Stimulated activated CD4-positive, alpha-beta T cell treated with anti-CD3 and anti-CD28 coated beads, Interleukin-12 subunit alpha, Interleukin-12 subunit beta, amount 100 ng/mL, for 4 hours (primary cell): ENCODE measurements around the gene TPM2.

Source experiments
- DNase-seq: peaks from one replicate; pipeline ENCODE4 v3.0.0-alpha.2; 2020

Gene TPM2

DNA sequence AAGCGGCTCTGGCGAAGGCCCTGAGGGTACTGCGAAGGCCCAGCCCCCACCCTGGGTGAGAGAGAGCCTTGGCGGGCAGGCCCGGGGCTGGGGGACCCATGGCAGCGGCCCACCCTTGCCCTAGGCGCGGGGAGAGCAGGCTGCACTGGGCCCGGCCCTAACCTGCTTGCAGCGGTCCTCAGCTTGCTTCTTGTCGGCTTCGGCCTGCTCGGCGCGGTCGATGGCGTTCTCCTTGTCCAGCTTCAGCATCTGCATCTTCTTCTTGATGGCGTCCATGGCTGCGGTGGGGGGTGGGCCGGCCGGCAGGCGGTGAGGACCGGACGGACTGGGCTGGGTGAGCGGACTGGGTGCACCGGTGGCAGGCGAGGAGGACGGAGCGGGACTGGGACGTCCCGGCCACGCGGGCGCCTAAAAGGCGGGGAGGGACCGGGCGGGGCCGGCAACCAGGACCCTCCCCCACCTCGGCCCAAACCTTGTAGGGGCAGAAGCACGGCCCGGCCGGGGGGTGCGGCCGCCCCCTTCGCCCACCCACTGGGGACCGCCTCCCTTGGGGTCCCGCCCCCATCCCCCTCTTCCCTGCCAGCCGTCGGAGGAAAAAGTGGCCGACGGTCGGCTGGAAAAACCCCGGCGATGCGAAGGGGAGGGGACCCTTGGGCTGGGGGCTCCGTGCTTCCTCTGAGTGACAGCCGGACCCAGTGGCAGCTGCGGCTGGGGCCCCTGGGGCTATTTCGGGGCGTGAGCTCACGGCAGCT, at the start of gene TPM2:
Gene TPM2, minus strand, starts transcription at position 384 of the 752 bp plus-strand sequence. Its CDS starts 108 bp downstream, at position 276.
- no peak for DNase-seq

DNA sequence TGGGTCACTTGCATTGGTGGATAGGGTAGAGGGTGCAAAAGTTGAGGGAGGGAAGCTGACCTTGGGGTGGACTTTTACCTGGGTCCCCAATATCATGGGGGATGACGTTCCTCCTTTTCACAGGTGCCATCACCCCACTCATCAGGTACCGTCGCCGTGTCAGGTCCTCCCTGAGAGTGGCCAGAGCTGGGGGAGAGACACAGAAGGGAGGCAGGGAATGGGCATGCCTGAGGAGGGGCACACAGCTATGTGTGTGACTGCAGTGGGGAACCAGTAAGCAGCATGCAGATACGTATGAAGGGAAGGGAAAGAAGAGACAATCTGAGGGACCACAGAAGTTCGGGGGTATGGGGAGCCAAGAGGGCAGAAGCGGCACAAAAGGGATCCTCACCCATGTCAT, 49.2 kb upstream of the TPM2 start:
- DNase-seq, result no peak

DNA sequence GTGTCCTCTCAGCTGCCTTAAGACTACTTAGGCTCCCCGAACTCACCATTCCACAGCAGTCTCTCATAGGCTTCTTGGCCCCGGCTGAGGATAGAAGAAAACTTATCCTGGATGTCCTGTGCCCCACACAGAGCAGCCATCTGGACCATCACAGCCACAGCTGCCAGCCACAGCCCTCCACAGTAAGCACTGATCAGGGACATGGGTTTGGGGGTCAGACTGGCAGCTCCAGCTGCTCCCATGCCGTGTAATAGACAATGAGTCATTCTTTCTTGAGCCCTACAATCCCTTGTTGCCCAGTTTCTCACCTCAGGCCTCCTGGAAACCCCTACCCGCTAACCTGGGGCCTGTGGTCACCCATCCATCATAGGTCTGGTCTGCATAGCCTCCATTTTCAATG, 48.5 kb upstream of the TPM2 start:
- DNase-seq, result no peak

GRCh38 chr9:35737143-35737542, 47.4 kb upstream of the TPM2 start:
- DNase-seq, result no peak

GRCh38 chr9:35736201-35736633, 46.5 kb upstream of the TPM2 start:
- peak; percentile 51 for DNase-seq

DNA sequence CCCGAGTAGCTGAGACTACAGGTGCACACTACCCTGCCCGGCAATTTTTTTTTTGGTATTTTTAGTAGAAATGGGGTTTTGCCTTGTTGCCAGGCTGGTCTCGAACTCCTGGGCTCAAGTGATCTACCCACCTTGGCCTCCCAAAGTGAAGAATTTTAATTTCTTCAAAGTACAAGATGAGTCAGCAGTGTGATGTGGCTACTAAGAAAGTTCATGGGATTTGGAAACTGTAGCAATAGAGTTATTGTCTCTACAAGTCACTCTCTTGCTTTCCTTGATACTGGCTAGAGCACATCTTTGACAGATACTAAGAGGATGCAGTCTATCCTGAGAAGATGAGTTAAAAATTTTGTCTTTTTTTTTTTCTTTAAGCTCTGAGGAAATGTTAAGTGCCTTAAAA, 44.4 kb upstream of the TPM2 start:
- no peak for DNase-seq

DNA sequence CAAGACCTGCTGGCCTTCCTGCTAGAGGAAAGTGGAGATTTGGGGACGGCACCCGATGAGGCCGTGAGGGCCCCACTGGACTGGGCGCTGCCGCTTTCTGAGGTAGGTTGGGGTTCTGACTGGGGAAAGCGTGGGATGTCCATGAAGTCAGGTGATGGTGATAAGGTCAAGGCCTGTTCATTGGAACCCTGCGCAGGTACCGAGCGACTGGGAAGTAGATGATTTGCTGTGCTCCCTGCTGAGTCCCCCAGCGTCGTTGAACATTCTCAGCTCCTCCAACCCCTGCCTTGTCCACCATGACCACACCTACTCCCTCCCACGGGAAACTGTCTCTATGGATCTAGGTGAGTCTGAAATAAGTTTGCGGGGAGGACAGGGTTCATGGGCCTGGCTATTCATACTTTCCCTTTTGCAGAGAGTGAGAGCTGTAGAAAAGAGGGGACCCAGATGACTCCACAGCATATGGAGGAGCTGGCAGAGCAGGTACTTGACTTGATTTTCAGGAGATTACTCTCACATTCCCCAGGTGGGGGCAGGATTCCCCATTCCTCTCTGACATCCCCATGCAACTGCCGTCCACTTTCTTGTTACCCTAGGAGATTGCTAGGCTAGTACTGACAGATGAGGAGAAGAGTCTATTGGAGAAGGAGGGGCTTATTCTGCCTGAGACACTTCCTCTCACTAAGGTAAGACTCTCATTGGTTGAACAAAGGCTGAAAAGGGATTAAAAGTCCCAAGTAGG, 43.2 kb upstream of the TPM2 start:
- peak; percentile 16 for DNase-seq

DNA sequence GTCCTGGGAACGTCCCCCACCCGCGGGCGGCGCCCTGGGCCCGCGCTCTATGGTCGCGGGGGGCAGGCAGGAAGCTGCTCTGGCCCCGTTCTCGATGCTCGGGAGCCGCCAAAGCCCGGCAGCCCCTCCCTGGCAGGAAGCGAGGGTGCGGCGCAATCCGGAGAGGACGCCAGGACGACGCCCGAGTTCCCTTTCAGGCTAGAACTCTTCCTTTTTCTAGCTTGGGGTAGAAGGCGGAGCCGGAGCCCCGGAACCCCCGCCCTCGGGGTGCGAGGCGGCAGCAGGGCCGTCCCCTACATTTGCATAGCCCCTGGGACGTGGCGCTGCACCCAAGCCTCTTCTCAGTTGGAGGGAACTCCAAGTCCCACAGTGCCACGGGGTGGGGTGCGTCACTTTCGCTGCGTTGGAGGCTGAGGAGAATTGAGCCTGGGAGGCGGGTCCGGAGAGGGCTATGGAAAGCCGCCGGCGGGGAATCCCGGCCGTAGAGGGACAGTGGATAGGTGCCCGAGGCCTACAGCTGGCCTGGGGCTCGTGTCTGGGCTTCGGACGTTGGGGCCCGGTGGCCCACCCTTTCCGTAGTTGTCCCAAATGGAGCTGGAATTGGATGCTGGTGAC, 42.6 kb upstream of the TPM2 start, which contains the start of the genes CREB3 and TLN1:
Gene CREB3, plus strand, starts transcription at position 482 of the 615 bp plus-strand sequence. Its CDS starts 107 bp downstream, at position 589.
Gene TLN1, minus strand, starts transcription at position 11 of the 615 bp plus-strand sequence. CDS start 6,501 bp downstream, outside the sequence.
- DNase-seq, result peak; percentile 92

GRCh38 chr9:35731415-35732184, 41.9 kb upstream of the TPM2 start:
- DNase-seq, result no peak

DNA sequence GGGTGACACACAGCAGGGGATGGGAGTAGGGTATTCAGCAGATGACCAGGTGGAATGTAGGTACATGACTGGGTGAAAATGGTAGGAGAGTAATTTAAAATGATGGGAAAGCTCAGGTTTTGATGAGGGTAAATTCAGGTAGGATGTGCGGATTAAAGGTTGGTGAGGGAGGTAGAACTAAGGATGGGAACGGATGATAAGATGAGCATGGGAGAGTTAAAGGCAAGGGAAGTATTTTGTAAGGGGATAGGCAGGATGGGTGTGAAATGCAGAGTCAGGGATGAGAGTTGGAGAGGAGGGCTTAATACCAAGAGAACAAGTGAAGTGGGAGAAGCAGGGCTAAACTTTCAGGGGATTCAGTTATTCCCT, 40.7 kb upstream of the TPM2 start:
- no peak for DNase-seq

DNA sequence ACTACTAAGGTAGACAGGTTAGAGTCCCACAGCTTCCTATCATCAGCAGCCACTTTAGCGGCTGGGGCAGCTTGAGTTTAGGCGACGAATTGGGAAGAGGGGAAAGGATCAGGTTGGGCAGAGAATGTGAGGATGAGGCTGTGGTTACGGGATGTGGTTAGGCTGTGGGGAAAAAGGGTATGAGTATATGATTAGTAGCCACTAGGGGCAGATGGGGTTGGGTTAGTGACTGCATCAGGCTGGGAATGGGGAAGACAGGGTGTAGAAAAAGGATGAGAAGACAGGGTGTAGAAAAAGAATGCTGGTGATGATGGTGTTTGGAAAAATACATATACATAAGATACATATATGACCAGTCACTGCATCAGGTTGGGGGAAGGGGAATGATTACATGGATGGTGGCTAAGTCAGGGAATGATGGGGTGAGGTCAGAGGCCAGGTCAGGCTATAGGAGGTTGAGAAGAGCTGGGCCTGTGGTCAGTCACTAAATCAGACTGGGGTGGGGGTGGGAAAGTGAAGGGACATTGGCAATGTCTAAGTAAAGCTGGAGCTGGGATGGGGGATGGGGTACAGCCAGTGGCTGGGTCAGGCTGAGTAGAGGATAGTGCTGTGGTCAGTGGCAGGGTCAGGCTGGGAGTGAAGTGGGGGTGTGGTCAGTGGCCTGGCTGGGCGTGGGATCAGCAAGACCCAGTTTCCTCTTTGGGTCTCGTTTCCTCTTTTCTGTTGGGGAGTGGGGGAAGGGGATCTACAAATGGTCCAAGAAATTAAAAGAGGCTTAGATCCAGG, 40.2 kb upstream of the TPM2 start:
- peak; percentile 7 for DNase-seq

DNA sequence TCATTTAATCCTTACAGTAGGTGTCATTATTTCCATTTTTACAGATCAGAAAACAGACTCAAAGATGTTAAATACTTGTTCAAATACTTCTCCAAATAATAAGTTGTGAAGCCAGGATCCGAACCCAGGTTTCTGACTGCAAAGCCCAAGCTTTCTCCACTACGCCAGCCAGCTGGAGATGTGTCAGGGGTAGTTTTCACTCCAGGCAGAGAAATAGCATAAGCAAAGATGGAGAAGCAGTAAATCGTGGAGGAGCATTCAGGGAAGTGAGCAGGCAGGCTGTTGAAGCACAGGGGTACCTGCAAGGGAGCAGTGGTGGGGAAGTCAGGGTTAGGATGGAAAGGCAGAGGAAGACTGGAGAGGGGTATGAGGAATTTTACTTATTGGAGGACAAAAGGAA, 39.4 kb upstream of the TPM2 start:
- no peak for DNase-seq

DNA sequence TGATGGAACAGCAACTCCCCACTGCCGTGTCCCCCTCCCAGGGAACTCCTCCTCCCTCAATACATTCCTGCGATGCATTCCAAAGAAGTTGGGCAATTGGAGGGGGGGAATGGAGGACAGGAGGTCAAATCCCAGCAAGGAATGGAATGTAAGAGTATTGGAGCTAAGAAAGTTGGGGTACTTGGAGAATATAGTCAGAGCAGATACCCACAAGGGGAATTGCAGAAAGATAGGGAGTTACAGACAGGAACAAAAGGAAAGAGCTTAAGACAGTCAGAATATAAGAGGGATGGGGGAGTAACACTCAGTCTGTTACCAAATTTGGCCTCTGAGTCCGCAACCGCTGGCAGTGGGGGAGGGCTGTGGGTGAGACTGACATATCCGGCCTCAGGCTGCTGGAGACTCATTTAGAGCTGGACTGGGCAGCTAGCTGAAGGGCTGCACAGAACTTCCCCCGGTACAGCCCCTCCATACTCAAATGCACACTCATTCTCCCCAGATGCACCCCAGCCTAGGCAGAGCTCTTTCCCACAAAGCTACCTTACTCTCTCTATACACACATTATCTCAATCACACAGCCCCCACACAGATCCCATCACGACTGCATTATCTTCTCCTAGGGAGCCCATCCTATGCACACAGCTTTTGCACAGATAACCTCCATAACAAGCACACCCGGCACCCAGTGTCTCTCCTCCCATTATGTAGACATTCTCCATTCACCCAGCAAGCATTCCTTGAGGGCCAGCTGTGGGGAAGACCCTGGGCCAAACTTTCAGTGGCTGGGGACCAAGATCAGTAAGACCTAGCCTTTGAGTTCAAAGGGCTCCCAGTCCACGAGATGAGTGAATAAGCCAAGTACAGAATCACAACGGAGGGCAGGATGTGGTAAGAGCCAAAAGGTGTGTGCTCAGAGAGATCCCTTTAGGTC, 38.6 kb upstream of the TPM2 start:
- DNase-seq, result peak; percentile 11

DNA sequence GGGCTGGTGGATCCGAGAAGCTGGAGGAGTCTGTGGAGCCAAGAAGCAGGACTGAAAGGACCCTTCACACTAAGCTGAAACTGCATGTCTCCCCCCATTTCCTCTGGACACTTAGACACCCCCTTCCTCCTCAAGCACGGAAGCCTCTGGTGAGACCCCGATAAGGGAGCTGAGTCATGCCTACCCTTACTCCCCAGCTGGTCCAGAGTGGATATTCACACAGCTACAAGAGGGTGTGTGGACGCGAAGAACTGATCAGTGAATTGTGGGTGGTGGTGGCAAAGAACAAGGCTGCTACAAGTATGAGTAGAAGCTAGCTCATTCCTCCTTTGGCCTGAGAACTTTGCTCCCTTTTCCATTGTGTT, 37.9 kb upstream of the TPM2 start:
- DNase-seq, result no peak

DNA sequence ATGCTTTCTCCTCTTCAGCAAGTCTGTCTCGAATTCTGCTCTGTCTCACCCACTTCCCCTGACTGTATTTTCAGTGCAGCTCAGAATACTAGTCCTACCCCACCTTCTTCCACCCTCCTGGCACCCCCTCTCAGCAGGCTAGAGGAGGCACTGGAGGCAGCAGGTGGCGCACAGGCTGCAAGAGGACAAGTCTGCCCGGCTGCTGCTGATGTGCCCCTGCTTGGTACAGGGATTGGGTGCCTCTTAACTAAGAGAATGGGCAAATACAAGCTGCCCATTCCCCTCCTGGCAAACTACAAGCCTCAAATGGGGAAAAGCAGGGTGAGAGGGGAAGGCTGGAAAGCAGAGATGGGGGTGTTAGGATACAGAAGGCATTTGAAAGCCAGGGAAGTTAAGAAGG, 37.2 kb upstream of the TPM2 start:
- DNase-seq, result peak; percentile 28

- no peak for DNase-seq
Measured at GRCh38 chr9:35725362-35725761, 35.6 kb upstream of the TPM2 start.

DNA sequence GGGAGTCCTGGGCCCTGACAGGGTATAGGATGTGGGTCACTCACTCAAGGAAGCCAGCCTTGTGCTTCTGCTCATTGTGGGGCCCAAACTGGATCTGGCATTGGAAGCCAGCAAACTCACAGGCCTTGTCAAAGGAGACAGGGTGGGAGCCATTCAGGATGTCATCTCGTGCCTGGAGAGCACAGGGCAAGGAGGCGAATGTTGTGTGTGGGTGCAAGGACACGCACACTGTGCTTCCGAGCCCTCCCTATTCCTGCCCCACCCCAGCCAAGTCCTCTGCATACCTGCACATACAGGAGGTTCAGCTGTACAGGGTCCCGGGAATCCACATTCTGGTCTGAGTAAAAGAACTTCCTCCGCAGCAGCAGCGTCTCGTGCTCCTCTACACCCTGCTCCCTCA, 34.2 kb upstream of the TPM2 start:
- no peak for DNase-seq

- no peak for DNase-seq
Measured at GRCh38 chr9:35723426-35723825, 33.7 kb upstream of the TPM2 start.

- no peak for DNase-seq
Measured at GRCh38 chr9:35719546-35719945, 29.8 kb upstream of the TPM2 start.

DNA sequence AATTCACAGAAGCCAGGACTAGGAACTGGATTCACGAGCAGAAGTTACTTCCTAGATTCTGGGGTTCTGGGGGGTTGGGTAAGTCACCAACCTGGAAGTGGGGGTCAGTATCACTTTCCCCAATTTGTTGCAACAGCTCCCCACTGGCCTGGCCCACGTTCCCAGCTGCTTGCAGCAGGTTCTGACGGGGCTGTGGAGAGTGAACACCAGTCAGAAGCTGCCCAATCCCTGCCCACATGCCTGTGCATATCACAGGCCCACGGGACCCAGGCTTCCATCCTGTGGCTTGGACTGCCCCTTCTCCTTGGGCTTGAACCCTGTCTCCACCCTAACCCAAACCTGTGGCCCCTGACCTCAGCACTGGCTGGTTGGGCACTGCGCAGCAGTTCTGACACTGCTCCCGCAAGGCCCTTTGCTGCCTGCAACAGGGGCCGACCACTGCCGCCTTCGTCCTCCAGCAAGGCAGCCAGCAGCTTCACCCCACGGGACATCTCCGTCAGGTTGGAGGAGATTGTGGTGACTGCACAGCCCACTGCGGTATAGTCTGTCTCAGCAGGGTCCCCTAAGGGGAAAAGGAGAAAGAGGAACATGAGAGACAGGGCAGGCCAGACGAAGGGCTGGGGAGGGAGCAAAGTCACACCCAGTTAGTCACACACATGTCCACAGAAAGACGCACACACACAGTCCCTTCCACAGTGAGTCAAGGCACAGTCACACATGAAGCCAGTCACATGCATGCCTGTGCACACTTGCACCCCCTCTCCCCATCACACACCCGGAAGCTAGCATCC, 29.2 kb upstream of the TPM2 start:
- DNase-seq, result no peak
